ENCODE results near the gene ZNF831. TPM values are rescaled to one million over a fixed set of nuclear protein-coding genes. Genes with fewer than 3 reads are reported as not detected.

The ZNF831 gene
- polyA plus RNA-seq, 1 of the 3 experiments (the other 2 are of a cell fraction): not detected

- no peak for DNase-seq
- no peak overlapping the region for H3K9ac ChIP-seq
- no peaks in the 10 kb centered on the region for H3K9me2 ChIP-seq
- no peak for TF ChIP-seq YY1 (IDR thresholded peaks at IDR 0.05; ENCODE audit: low read depth)
- no peak for TF ChIP-seq POLR2AphosphoS5 (IDR thresholded peaks at IDR 0.05; ENCODE audit: low read depth, low read length)
- TF ChIP-seq RAD21 (IDR thresholded peaks at IDR 0.05; ENCODE audit: low read length): no peak
- TF ChIP-seq SIN3A (IDR thresholded peaks at IDR 0.05; ENCODE audit: borderline replicate concordance, low read depth, low read length): no peak
- TF ChIP-seq MEF2A (IDR thresholded peaks at IDR 0.05; ENCODE audit: borderline replicate concordance, low read depth): no peak
- TF ChIP-seq IRF3 (IDR thresholded peaks at IDR 0.05; ENCODE audit: low read depth, low read length): no peak
- no peak for TF ChIP-seq MAX (IDR thresholded peaks at IDR 0.05; ENCODE audit: low read depth)
- no peak for TF ChIP-seq FOXM1 (IDR thresholded peaks at IDR 0.05; ENCODE audit: low read depth)
- TF ChIP-seq GATA2 (CRISPR knock-in tag; IDR thresholded peaks at IDR 0.05): no peak
- TF ChIP-seq TEAD4 (IDR thresholded peaks at IDR 0.05; ENCODE audit: borderline replicate concordance, insufficient read depth): no peak
- no peak for TF ChIP-seq CHD2 (IDR thresholded peaks at IDR 0.05; ENCODE audit: low read length, partially characterized antibody)
- TF ChIP-seq NFIC (IDR thresholded peaks at IDR 0.05; ENCODE audit: borderline replicate concordance): no peak
- TF ChIP-seq, protein P1, sequence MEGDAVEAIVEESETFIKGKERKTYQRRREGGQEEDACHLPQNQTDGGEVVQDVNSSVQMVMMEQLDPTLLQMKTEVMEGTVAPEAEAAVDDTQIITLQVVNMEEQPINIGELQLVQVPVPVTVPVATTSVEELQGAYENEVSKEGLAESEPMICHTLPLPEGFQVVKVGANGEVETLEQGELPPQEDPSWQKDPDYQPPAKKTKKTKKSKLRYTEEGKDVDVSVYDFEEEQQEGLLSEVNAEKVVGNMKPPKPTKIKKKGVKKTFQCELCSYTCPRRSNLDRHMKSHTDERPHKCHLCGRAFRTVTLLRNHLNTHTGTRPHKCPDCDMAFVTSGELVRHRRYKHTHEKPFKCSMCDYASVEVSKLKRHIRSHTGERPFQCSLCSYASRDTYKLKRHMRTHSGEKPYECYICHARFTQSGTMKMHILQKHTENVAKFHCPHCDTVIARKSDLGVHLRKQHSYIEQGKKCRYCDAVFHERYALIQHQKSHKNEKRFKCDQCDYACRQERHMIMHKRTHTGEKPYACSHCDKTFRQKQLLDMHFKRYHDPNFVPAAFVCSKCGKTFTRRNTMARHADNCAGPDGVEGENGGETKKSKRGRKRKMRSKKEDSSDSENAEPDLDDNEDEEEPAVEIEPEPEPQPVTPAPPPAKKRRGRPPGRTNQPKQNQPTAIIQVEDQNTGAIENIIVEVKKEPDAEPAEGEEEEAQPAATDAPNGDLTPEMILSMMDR (IDR thresholded peaks at IDR 0.05): no peak
- no peak for TF ChIP-seq MXI1 (IDR thresholded peaks at IDR 0.05; ENCODE audit: low read depth, low read length)
- TF ChIP-seq, protein P2, sequence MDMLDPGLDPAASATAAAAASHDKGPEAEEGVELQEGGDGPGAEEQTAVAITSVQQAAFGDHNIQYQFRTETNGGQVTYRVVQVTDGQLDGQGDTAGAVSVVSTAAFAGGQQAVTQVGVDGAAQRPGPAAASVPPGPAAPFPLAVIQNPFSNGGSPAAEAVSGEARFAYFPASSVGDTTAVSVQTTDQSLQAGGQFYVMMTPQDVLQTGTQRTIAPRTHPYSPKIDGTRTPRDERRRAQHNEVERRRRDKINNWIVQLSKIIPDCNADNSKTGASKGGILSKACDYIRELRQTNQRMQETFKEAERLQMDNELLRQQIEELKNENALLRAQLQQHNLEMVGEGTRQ (IDR thresholded peaks at IDR 0.05; ENCODE audit: borderline replicate concordance, low read depth, low read length): no peak
- no peak for TF ChIP-seq RXRA (IDR thresholded peaks at IDR 0.05; ENCODE audit: borderline replicate concordance, low read depth)
- TF ChIP-seq TCF12 (IDR thresholded peaks at IDR 0.05): no peak
- no peak for TF ChIP-seq REST (IDR thresholded peaks at IDR 0.05; ENCODE audit: low read depth, low read length)
- TF ChIP-seq RCOR1 (IDR thresholded peaks at IDR 0.05; ENCODE audit: low read length): no peak
- TF ChIP-seq NRF1 (IDR thresholded peaks at IDR 0.05; ENCODE audit: low read depth, low read length): no peak
- no peak overlapping the region for H3K27ac ChIP-seq (ENCODE audit: low read depth in 2 of 2, low read length in 1 of 2)
- H4K20me1 ChIP-seq (ENCODE audit: insufficient read depth): no peaks in the 10 kb centered on the region
- no peaks in the 10 kb centered on the region for H3K27me3 ChIP-seq (ENCODE audit: insufficient read depth)
- H2AFZ ChIP-seq (ENCODE audit: low read depth): no peak overlapping the region
- H3K9me3 ChIP-seq: no peaks in the 10 kb centered on the region
- CTCF ChIA-PET: interaction anchor here (1.2 to 1.3 kb wide), 2 partner anchors 8 to 233 kb away, joined by 3 to 4 read pairs; no protein-coding TSS in a partner anchor
- no peaks in the 10 kb centered on the region for H3K4me1 ChIP-seq (ENCODE audit: control insufficient read depth in 1 of 2, insufficient read depth in 2 of 2, low read depth in 1 of 2, low read length in 1 of 2)
- no peaks in the 10 kb centered on the region for H3K36me3 ChIP-seq (replicated peaks in 1 of 2; ENCODE audit: control insufficient read depth in 1 of 2, insufficient read depth in 2 of 2, low read length in 1 of 2)
- no peak overlapping the region for H3K4me2 ChIP-seq
- POLR2A ChIA-PET: no interaction called here
- 24% methylated on average over 6 of the region's 6 CpGs for WGBS (ENCODE audit: low lambda C conversion rate)
- H3K4me3 ChIP-seq (ENCODE audit: low read depth in 2 of 2, low read length in 1 of 2): no peak overlapping the region
- H3F3A ChIP-seq (replicated peaks; ENCODE audit: insufficient read depth): no peaks in the 10 kb centered on the region
- no peaks in the 10 kb centered on the region for H3K79me2 ChIP-seq (ENCODE audit: insufficient read depth)
These were observed 7.1 kb downstream of the ZNF831 start for GRCh38 chr20:59170406-59171349.
